ENCODE measurements around the gene PLEKHJ1. TPM values are rescaled to one million over a fixed set of nuclear protein-coding genes. Genes with fewer than 3 reads are reported as not detected.

PLEKHJ1 gene
- total RNA-seq, 1 experiment from 2014 or later = 78.6 TPM

GRCh38 chr19:2240881-2241760 lies 5.0 kb upstream of the PLEKHJ1 start:
- intact Hi-C loops (cut with micrococcal nuclease; ENCODE audit: unreplicated experiment) = no loop called here
- in situ Hi-C loops (cut with HindIII; ENCODE audit: low pct_unique_long_range_greater_than_20kb, low sequenced_read_pairs) = no loop called here
- BruUV-seq (replicated peaks) = no TSS peak
- ChIA-PET POLR2A (no interaction called here), CTCF (no interaction called here)
- Histone ChIP-seq H3K9me3 (ENCODE audit: control insufficient read depth, insufficient read depth, low read depth, low read length) (no peaks in the 10 kb centered on the region), H3K36me3 (ENCODE audit: control insufficient read depth, insufficient read depth, low read length) (peaks cover 2% of the 10 kb centered on the region; the same call in 1 of the 2 replicates), H3K27me3 (ENCODE audit: control insufficient read depth, insufficient read depth, low read length) (no peaks in the 10 kb centered on the region), H3K27ac (ENCODE audit: low read length) (peak overlapping the region; percentile 73), H3K4me1 (ENCODE audit: control insufficient read depth, insufficient read depth, low read length) (peaks cover 20% of the 10 kb centered on the region), H3K4me3 (ENCODE audit: low read depth in 2 of 2, low read length in 2 of 2) (peak overlapping the region; percentile 75 to 83; a peak in 3 of 4 replicates)
- ATAC-seq = 0 out of 2 replicates have a peak, but pooled peaks have one; percentile 5
- no peak for DNase-seq (ENCODE audit: low read depth, low spot score)
- TF ChIP-seq TCF7L2 (IDR thresholded peaks at IDR 0.05; ENCODE audit: low read depth, low read length) = no peak
- no peak for TF ChIP-seq CTCF (IDR thresholded peaks at IDR 0.05)

GRCh38 chr19:2239771-2240770 lies 3.9 kb upstream of the PLEKHJ1 start:
- Histone ChIP-seq H3K36me3 (ENCODE audit: control insufficient read depth, insufficient read depth, low read length) (peaks cover 4% of the 10 kb centered on the region; the same call in 1 of the 2 replicates), H3K9me3 (ENCODE audit: control insufficient read depth, insufficient read depth, low read depth, low read length) (no peaks in the 10 kb centered on the region), H3K27me3 (ENCODE audit: control insufficient read depth, insufficient read depth, low read length) (no peaks in the 10 kb centered on the region), H3K4me3 (ENCODE audit: low read depth in 2 of 2, low read length in 2 of 2) (peak overlapping the region; percentile 75 to 83), H3K27ac (ENCODE audit: low read length) (peak overlapping the region; percentile 73), H3K4me1 (ENCODE audit: control insufficient read depth, insufficient read depth, low read length) (peaks cover 20% of the 10 kb centered on the region)
- CTCF ChIA-PET = interaction anchor here (0.7 to 2.2 kb wide), 2 partner anchors 22 to 90 kb away, joined by 3 to 9 read pairs; no protein-coding TSS in a partner anchor
- intact Hi-C loops (cut with micrococcal nuclease; ENCODE audit: unreplicated experiment) = loop anchor here (5.0 kb wide), 1 partner anchor 77 kb away; no protein-coding TSS in a partner anchor
- TF ChIP-seq SIN3A (IDR thresholded peaks at IDR 0.05; ENCODE audit: borderline replicate concordance, insufficient read depth, low read depth, low read length) = no peak
- TF ChIP-seq TCF7L2 (IDR thresholded peaks at IDR 0.05; ENCODE audit: low read depth, low read length) = peak; percentile 65
- no TSS peak for BruUV-seq (replicated peaks)
- ATAC-seq (no peak), DNase-seq (ENCODE audit: low read depth, low spot score) (no peak)
- POLR2A ChIA-PET = interaction anchor here (0.7 kb wide), 1 partner anchor 949 kb away, joined by 5 read pairs; no protein-coding TSS in a partner anchor
- in situ Hi-C loops (cut with HindIII; ENCODE audit: low pct_unique_long_range_greater_than_20kb, low sequenced_read_pairs) = no loop called here

GRCh38 chr19:2239173-2239572 lies 3.0 kb upstream of the PLEKHJ1 start:
- Histone ChIP-seq H3K27me3 (ENCODE audit: control insufficient read depth, insufficient read depth, low read length) (no peaks in the 10 kb centered on the region), H3K36me3 (ENCODE audit: control insufficient read depth, insufficient read depth, low read length) (peaks cover 4% of the 10 kb centered on the region; the same call in 1 of the 2 replicates), H3K27ac (ENCODE audit: low read length) (peak overlapping the region; percentile 73), H3K4me3 (ENCODE audit: low read depth in 2 of 2, low read length in 2 of 2) (peak overlapping the region; percentile 75 to 83), H3K4me1 (ENCODE audit: control insufficient read depth, insufficient read depth, low read length) (peaks cover 26% of the 10 kb centered on the region), H3K9me3 (ENCODE audit: control insufficient read depth, insufficient read depth, low read depth, low read length) (no peaks in the 10 kb centered on the region)
- ChIA-PET CTCF (interaction anchor here (0.7 to 2.2 kb wide), 2 partner anchors 23 to 91 kb away, joined by 3 to 9 read pairs; no protein-coding TSS in a partner anchor), POLR2A (interaction anchor here (0.6 to 0.7 kb wide), 4 partner anchors 229 to 950 kb away, joined by 5 to 19 read pairs (median 13); no protein-coding TSS in a partner anchor)
- in situ Hi-C loops (cut with HindIII; ENCODE audit: low pct_unique_long_range_greater_than_20kb, low sequenced_read_pairs) = no loop called here
- TF ChIP-seq SIN3A (IDR thresholded peaks at IDR 0.05; ENCODE audit: borderline replicate concordance, insufficient read depth, low read depth, low read length) (no peak), POLR2AphosphoS5 (IDR thresholded peaks at IDR 0.05; ENCODE audit: low read depth, low read length) (no peak), TCF7L2 (IDR thresholded peaks at IDR 0.05; ENCODE audit: low read depth, low read length) (no peak), CTCF (IDR thresholded peaks at IDR 0.05) (no peak), REST (IDR thresholded peaks at IDR 0.05; ENCODE audit: insufficient read depth in 1 of 2, low read depth in 2 of 2, low read length in 1 of 2) (no peak)
- ATAC-seq = no peak
- intact Hi-C loops (cut with micrococcal nuclease; ENCODE audit: unreplicated experiment) = loop anchor here (5.0 kb wide), 1 partner anchor 78 kb away; no protein-coding TSS in a partner anchor
- no TSS peak for BruUV-seq (replicated peaks)
- DNase-seq (ENCODE audit: low read depth, low spot score) = no peak
